AG04450 (cell line): ENCODE measurements around the gene DHX34. TPM values are rescaled to one million over a fixed set of nuclear protein-coding genes. Genes with fewer than 3 reads are reported as not detected.

Experiments used
- CTCF ChIA-PET: fragments of 300-600, 350-600 bp; formaldehyde crosslinking; extraction: SDS; loops from one replicate; lab custom pipeline; 2022; ENCODE audit warnings: antibody characterized with exemption, inconsistent platforms; lab: Charles Lee
- POLR2A ChIA-PET: fragments of 350-600 bp; formaldehyde crosslinking; extraction: SDS; loops from one replicate; lab custom pipeline; 2021; ENCODE audit warnings: antibody characterized with exemption, inconsistent platforms; lab: Yijun Ruan, JAX
- DNase-seq: peaks from one replicate; pipeline ENCODE4 v3.0.0-alpha.2; 2011; ENCODE audit warnings: low read depth, low spot score
- H3K27ac ChIP-seq: one replicate; pipeline ENCODE4 v1.5.1; 2012; ENCODE audit warnings: low read depth, low read length, control low read depth
- H3K27me3 ChIP-seq: one replicate; pipeline ENCODE4 v1.6.0; 2012; ENCODE audit warnings: low read length; ENCODE audit not compliant: control insufficient read depth, insufficient read depth
- H3K4me3 ChIP-seq: 2 replicates; pipeline ENCODE4 v1.5.1; 2011; ENCODE audit warnings: mild to moderate bottlenecking, low read depth, low read length, control low read depth
- H3K9me3 ChIP-seq: 2 replicates; pipeline ENCODE4 v1.5.1; 2012; ENCODE audit warnings: low read length; ENCODE audit not compliant: control insufficient read depth, insufficient read depth
- CTCF ChIP-seq: IDR thresholded peaks from 2 replicates; pipeline ENCODE4 v1.5.1; 2011; ENCODE audit warnings: low read depth, low read length, control low read depth, inconsistent platforms
- polyA plus RNA-seq: library from polyadenylated mRNA; depleted of rRNA; stranded (reverse); fragments of >200 nt; gene quantifications from 2 replicates; pipeline ENCODE4 v1.2.3, GENCODE V29; 2011

The DHX34 gene
- polyA plus RNA-seq, 1 experiment: 4.2 TPM

- no peaks in the 10 kb centered on the region; the same call in 1 of the 2 replicates for H3K9me3 ChIP-seq
- peak overlapping the region; percentile 31 for H3K27ac ChIP-seq
- TF ChIP-seq CTCF: peak; percentile 91
- H3K4me3 ChIP-seq: peak overlapping the region; percentile 50
- H3K27me3 ChIP-seq: peaks cover 16% of the 10 kb centered on the region
- POLR2A ChIA-PET: interaction anchor here (0.6 to 1.3 kb wide), 6 partner anchors 18 to 1072 kb away, joined by 3 to 7 read pairs (median 4); no protein-coding TSS in a partner anchor
- CTCF ChIA-PET: interaction anchor here (0.6 to 2.4 kb wide), 21 partner anchors 10 to 321 kb away, joined by 3 to 27 read pairs (median 5); partner anchors contain the start of gene DHX34
- DNase-seq: no peak
These were observed 78.4 kb downstream of the DHX34 start for GRCh38 chr19:47427241-47428176.

- ChIA-PET POLR2A (interaction anchor here (0.6 to 1.3 kb wide), 5 partner anchors 18 to 270 kb away, joined by 3 to 7 read pairs (median 3); no protein-coding TSS in a partner anchor), CTCF (interaction anchor here (0.6 to 2.4 kb wide), 22 partner anchors 9 to 320 kb away, joined by 3 to 27 read pairs (median 4); partner anchors contain the start of gene DHX34)
- Histone ChIP-seq H3K4me3 (peak overlapping the region; percentile 50), H3K27ac (peak overlapping the region; percentile 11), H3K27me3 (peaks cover 10% of the 10 kb centered on the region), H3K9me3 (no peaks in the 10 kb centered on the region; the same call in 1 of the 2 replicates)
- DNase-seq: peak; percentile 92
- TF ChIP-seq CTCF: no peak
These were observed 79.2 kb downstream of the DHX34 start for GRCh38 chr19:47428177-47428894.

- Histone ChIP-seq H3K27me3 (peaks cover 2% of the 10 kb centered on the region), H3K27ac (no peak overlapping the region), H3K9me3 (no peaks in the 10 kb centered on the region; the same call in 1 of the 2 replicates), H3K4me3 (no peak overlapping the region)
- POLR2A ChIA-PET: interaction anchor here (0.6 to 1.3 kb wide), 3 partner anchors 86 to 269 kb away, joined by 3 to 5 read pairs (median 3); no protein-coding TSS in a partner anchor
- DNase-seq: no peak
- CTCF ChIA-PET: interaction anchor here (0.7 to 2.4 kb wide), 4 partner anchors 38 to 269 kb away, joined by 3 to 10 read pairs (median 5); no protein-coding TSS in a partner anchor
- TF ChIP-seq CTCF: no peak
These were observed 80.2 kb downstream of the DHX34 start for GRCh38 chr19:47429140-47429793.

GRCh38 chr19:47430041-47430802 is 81.1 kb downstream of the DHX34 start:
- H3K27me3 ChIP-seq: peaks cover 4% of the 10 kb centered on the region
- no peak for DNase-seq
- H3K27ac ChIP-seq: no peak overlapping the region
- TF ChIP-seq CTCF: 0 out of 2 replicates have a peak, but pooled peaks have one; percentile 19
- peak overlapping the region; percentile 29 for H3K4me3 ChIP-seq
- H3K9me3 ChIP-seq: no peaks in the 10 kb centered on the region; the same call in 1 of the 2 replicates
- POLR2A ChIA-PET: no interaction called here
- CTCF ChIA-PET: interaction anchor here (0.7 to 2.4 kb wide), 3 partner anchors 39 to 268 kb away, joined by 3 to 10 read pairs (median 3); partner anchors contain the start of gene KPTN
